Peyer's patch (tissue), 4 donors: ENCODE results near the gene OR2B3.

Source experiments
- CTCF ChIP-seq, 6 experiments: fragments of 450-650 bp in 4 of 6; fragments of 200-600 bp in 2 of 6; sonication (generic) in 1 of 6; IDR thresholded peaks; one replicate each; pipeline ENCODE4 v1.5.1; 2017 to 2019; ENCODE audit warnings: antibody characterized with exemption in 6 of 6, mild to moderate bottlenecking in 3 of 6, moderate library complexity in 1 of 6
- POLR2A ChIP-seq, 2 donors: fragments of 450-650 bp; IDR thresholded peaks; one replicate each; pipeline ENCODE4 v1.5.1; 2017; ENCODE audit warnings: antibody characterized with exemption in 2 of 2, mild to moderate bottlenecking in 2 of 2, moderate library complexity in 2 of 2

GRCh38 chr6:29082457-29082856 is 4.7 kb downstream of the OR2B3 start:
- no peak for TF ChIP-seq CTCF (IDR thresholded peaks at IDR 0.05)
- TF ChIP-seq POLR2A (IDR thresholded peaks at IDR 0.05) = no peak
